Endothelial cell of umbilical vein (primary cell): ENCODE measurements around the gene OTULINL. TPM values are rescaled to one million over a fixed set of nuclear protein-coding genes. Genes with fewer than 3 reads are reported as not detected.

Experiments used
- BruUV-seq: library from RNA; stranded (reverse); fragments of 400-500 nt; replicated peaks from 2 replicates; lab custom pipeline; 2021; lab: Mats Ljungman, UMichigan
- CTCF ChIA-PET: fragments of 300-600, 350-600 bp; sonication (Branson Sonifier 250); formaldehyde crosslinking; loops from one replicate; lab custom pipeline; 2021; ENCODE audit warnings: antibody characterized with exemption, inconsistent platforms; lab: Charles Lee
- POLR2A ChIA-PET: fragments of 300-600, 350-600 bp; sonication (Branson Sonifier 250); formaldehyde crosslinking; loops from one replicate; lab custom pipeline; 2021; ENCODE audit warnings: antibody characterized with exemption, inconsistent platforms; lab: Charles Lee
- DNase-seq: peaks from one replicate; pipeline ENCODE4 v3.0.0-alpha.2; 2011; ENCODE audit warnings: low read depth, low spot score
- FAIRE-seq: peaks from 2 replicates; lab custom pipeline; 2011; peaks lifted over from hg19 to GRCh38; lab: Jason Lieb, UNC
- H2AFZ ChIP-seq: 2 replicates; pipeline ENCODE4 v1.6.0; 2012; ENCODE audit warnings: low read depth, low read length, control low read depth, inconsistent platforms
- H3K27ac ChIP-seq: 2 replicates; pipeline ENCODE4 v1.5.1; 2011; ENCODE audit warnings: low read depth, mild to moderate bottlenecking, control low read depth, low read length, moderate library complexity; ENCODE audit not compliant: insufficient read depth
- H3K27me3 ChIP-seq, 2 experiments: 2 replicates each; pipeline versions ENCODE4 v1.6.0 to v1.6.1; 2011; ENCODE audit warnings: low read length in 2 of 2, mixed read lengths in 1 of 2; ENCODE audit not compliant: control insufficient read depth in 2 of 2, insufficient read depth in 2 of 2
- H3K36me3 ChIP-seq, 2 experiments: 2 replicates in 1 of 2; 3 replicates in 1 of 2; pipeline ENCODE4 v1.5.1; 2011; ENCODE audit warnings: low read length in 2 of 2, mild to moderate bottlenecking in 1 of 2, moderate library complexity in 1 of 2; ENCODE audit not compliant: control insufficient read depth in 2 of 2, insufficient read depth in 2 of 2; ENCODE audit errors: extremely low read depth in 1 of 2
- H3K4me1 ChIP-seq: 3 replicates; pipeline ENCODE4 v1.5.1; 2011; ENCODE audit warnings: mild to moderate bottlenecking, low read length; ENCODE audit not compliant: control insufficient read depth, insufficient read depth; ENCODE audit errors: extremely low read depth
- H3K4me2 ChIP-seq: 2 replicates; pipeline ENCODE4 v1.6.1; 2011; ENCODE audit warnings: low read length, control low read depth, mixed read lengths; ENCODE audit not compliant: insufficient read depth
- H3K4me3 ChIP-seq, 3 experiments: fragments of 200-600 bp in 1 of 3; sonication (generic), shearing (Covaris generic) in 1 of 3; replicated peaks in 1 of 3; 2 replicates each; pipeline ENCODE4 v1.5.1; 2011 to 2016; ENCODE audit warnings: control low read depth in 3 of 3, low read length in 3 of 3, mild to moderate bottlenecking in 2 of 3, inconsistent platforms in 1 of 3, low read depth in 1 of 3, moderate library complexity in 1 of 3; ENCODE audit not compliant: insufficient read depth in 1 of 3
- H3K79me2 ChIP-seq: 2 replicates; pipeline ENCODE4 v1.6.0; 2012; ENCODE audit warnings: low read length, inconsistent platforms; ENCODE audit not compliant: control insufficient read depth, insufficient read depth
- H3K9ac ChIP-seq: replicated peaks from 2 replicates; pipeline ENCODE3; 2011; ENCODE audit warnings: low read length, control low read depth; ENCODE audit not compliant: insufficient read depth; ENCODE audit errors: extremely low read depth
- H3K9me1 ChIP-seq: replicated peaks from 3 replicates; pipeline ENCODE4 v1.6.0; 2011; ENCODE audit warnings: mild to moderate bottlenecking, low read length; ENCODE audit not compliant: control insufficient read depth, insufficient read depth; ENCODE audit errors: extremely low read depth
- H3K9me3 ChIP-seq: replicated peaks from 2 replicates; pipeline ENCODE4 v1.5.1; 2012; ENCODE audit warnings: low read length, inconsistent platforms; ENCODE audit not compliant: control insufficient read depth, insufficient read depth
- H4K20me1 ChIP-seq: replicated peaks from 2 replicates; pipeline ENCODE3; 2011; ENCODE audit warnings: mild to moderate bottlenecking, low read length; ENCODE audit not compliant: control insufficient read depth, insufficient read depth; ENCODE audit errors: extremely low read depth
- EZH2 ChIP-seq: IDR thresholded peaks from 2 replicates; pipeline ENCODE4 v1.6.1; 2012; ENCODE audit warnings: borderline replicate concordance, low read depth, mild to moderate bottlenecking, moderate library complexity, low read length, inconsistent platforms; ENCODE audit not compliant: severe bottlenecking
- FOS ChIP-seq: IDR thresholded peaks from 2 replicates; pipeline ENCODE4 v1.6.1; 2011; ENCODE audit warnings: mild to moderate bottlenecking, low read length, moderate library complexity, borderline replicate concordance; ENCODE audit not compliant: insufficient read depth
- GATA2 ChIP-seq: IDR thresholded peaks from 2 replicates; pipeline ENCODE4 v1.7.0; 2011; ENCODE audit warnings: low read depth, mild to moderate bottlenecking, moderate library complexity, mixed read lengths, low read length; ENCODE audit not compliant: insufficient read length, insufficient read depth
- JUN ChIP-seq: IDR thresholded peaks from 2 replicates; pipeline ENCODE4 v1.6.1; 2011; ENCODE audit warnings: borderline replicate concordance, low read depth; ENCODE audit not compliant: insufficient read length, insufficient read depth
- MYC ChIP-seq: IDR thresholded peaks from one replicate; pipeline ENCODE4 v1.6.1; 2011; ENCODE audit warnings: mild to moderate bottlenecking, low read depth, low read length
- POLR2A ChIP-seq: IDR thresholded peaks from 2 replicates; pipeline ENCODE4 v1.6.1; 2012; ENCODE audit warnings: low read depth, mild to moderate bottlenecking, control low read depth, low read length
- POLR2AphosphoS5 ChIP-seq: IDR thresholded peaks from 2 replicates; pipeline ENCODE4 v1.6.1; 2012; ENCODE audit warnings: low read depth, mild to moderate bottlenecking, control low read depth, low read length, moderate library complexity; ENCODE audit not compliant: insufficient read depth
- dilution Hi-C: fragments of 300-500 bp; cut with MboI; formaldehyde crosslinking; loops from one replicate; pipeline ENCODE4 v1.15.0; 2019; ENCODE audit warnings: low sequenced_read_pairs; ENCODE audit not compliant: extremely low pct_ligation_motif_present
- intact Hi-C: fragments of 100-400 bp; cut with micrococcal nuclease; formaldehyde crosslinking; loops from one replicate; pipeline ENCODE4 v1.10.0; 2022
- polyA plus RNA-seq, 4 experiments: library from polyadenylated mRNA; depleted of rRNA in 3 of 4; stranded (reverse) in 3 of 4; unstranded in 1 of 4; fragments of >200 nt; gene quantifications; 2 replicates each; pipeline versions ENCODE4 v1.2.1 to v1.2.3, GENCODE V29; 2011 to 2012; ENCODE audit warnings: missing spikeins in 1 of 4
- total RNA-seq: library from RNA; stranded (reverse); gene quantifications from 2 replicates; pipeline ENCODE4 v1.2.3, GENCODE V29; 2021
- TF ChIP-seq, protein P1 (sequence below), 2 donors: IDR thresholded peaks; 1 replicate in 1 of 2; 2 replicates in 1 of 2; pipeline ENCODE4 v1.5.1; 2011; ENCODE audit warnings: low read length in 2 of 2, mild to moderate bottlenecking in 2 of 2, moderate library complexity in 2 of 2, control low read depth in 1 of 2, inconsistent platforms in 1 of 2, low read depth in 1 of 2; ENCODE audit not compliant: insufficient read depth in 1 of 2; ENCODE audit errors: extremely low read depth in 1 of 2
- TF ChIP-seq, protein P2 (sequence below): IDR thresholded peaks from 2 replicates; pipeline ENCODE4 v1.6.1; 2011; ENCODE audit not compliant: insufficient read depth, insufficient read length

The OTULINL gene
- total and polyA plus RNA-seq, 2 donors (not counting 3 experiments of a cell fraction or from before 2014, with no cell fraction given): 0.08 to 0.42 TPM

DNA sequence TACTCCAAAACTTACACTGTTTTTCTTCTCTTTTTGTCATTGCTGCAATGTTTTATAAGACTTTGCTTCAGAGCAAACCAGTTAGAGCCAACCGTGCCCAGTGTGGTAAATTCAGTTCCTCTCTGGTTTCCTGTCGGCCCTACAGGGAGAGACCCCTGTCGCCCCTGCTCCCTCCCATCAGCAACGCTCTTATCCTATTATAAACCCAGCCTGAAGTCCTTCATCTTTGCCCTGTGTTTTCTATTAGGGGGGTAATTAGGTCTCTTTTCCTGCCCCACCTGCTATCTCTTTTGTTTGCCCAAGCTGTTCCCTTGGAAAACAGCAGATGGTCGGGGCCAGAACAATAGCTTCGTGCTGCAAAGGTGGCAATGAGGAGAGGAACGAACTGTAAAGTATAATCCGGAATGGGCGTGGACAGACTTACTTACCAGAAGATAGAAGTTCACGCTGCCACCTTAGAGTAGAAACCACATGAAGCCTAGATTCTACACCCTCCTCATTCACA lies 21.4 kb upstream of the OTULINL start:
- TF ChIP-seq EZH2 (no peak), POLR2A (no peak), MYC (no peak), FOS (no peak), POLR2AphosphoS5 (no peak), JUN (no peak), GATA2 (no peak)
- TF ChIP-seq, protein P1, sequence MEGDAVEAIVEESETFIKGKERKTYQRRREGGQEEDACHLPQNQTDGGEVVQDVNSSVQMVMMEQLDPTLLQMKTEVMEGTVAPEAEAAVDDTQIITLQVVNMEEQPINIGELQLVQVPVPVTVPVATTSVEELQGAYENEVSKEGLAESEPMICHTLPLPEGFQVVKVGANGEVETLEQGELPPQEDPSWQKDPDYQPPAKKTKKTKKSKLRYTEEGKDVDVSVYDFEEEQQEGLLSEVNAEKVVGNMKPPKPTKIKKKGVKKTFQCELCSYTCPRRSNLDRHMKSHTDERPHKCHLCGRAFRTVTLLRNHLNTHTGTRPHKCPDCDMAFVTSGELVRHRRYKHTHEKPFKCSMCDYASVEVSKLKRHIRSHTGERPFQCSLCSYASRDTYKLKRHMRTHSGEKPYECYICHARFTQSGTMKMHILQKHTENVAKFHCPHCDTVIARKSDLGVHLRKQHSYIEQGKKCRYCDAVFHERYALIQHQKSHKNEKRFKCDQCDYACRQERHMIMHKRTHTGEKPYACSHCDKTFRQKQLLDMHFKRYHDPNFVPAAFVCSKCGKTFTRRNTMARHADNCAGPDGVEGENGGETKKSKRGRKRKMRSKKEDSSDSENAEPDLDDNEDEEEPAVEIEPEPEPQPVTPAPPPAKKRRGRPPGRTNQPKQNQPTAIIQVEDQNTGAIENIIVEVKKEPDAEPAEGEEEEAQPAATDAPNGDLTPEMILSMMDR (IDR thresholded peaks at IDR 0.05; ENCODE audit: extremely low read depth in 1 of 2, insufficient read depth in 1 of 2, low read depth in 1 of 2, low read length in 2 of 2): no peak
- TF ChIP-seq, protein P2, sequence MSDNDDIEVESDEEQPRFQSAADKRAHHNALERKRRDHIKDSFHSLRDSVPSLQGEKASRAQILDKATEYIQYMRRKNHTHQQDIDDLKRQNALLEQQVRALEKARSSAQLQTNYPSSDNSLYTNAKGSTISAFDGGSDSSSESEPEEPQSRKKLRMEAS: no peak
- Histone ChIP-seq H2AFZ (no peak overlapping the region), H3K9me3 (no peaks in the 10 kb centered on the region), H3K27me3 (peaks cover 0 to 1% of the 10 kb centered on the region in 2 experiments), H3K4me3 (no peak overlapping the region), H3K27ac (no peak overlapping the region), H3K9me1 (no peaks in the 10 kb centered on the region), H3K4me1 (no peaks in the 10 kb centered on the region), H4K20me1 (no peaks in the 10 kb centered on the region), H3K9ac (no peak overlapping the region), H3K4me2 (no peak overlapping the region), H3K36me3 (no peaks in the 10 kb centered on the region), H3K79me2 (no peaks in the 10 kb centered on the region)
- POLR2A ChIA-PET: no interaction called here
- dilution Hi-C loops (no loop called here), intact Hi-C loops (no loop called here)
- no TSS peak for BruUV-seq
- CTCF ChIA-PET: interaction anchor here (1.4 kb wide), 1 partner anchor 9 kb away, joined by 4 read pairs; no protein-coding TSS in a partner anchor
- DNase-seq (no peak), FAIRE-seq (no peak)
